Heart right ventricle (tissue), 16 donors: ENCODE measurements around the gene LMAN1L. TPM values are rescaled to one million over a fixed set of nuclear protein-coding genes. Genes with fewer than 3 reads are reported as not detected.
A peak's percentile ranks its signal among the peaks of the same experiment; 100 is the strongest.

Experiments used
- ATAC-seq, 8 donors: fragments of 200-7000 bp; cut with Tn5 transposase; one replicate each; pipeline ENCODE4 v1.9.1; 2020; ENCODE audit warnings: mild to moderate bottlenecking in 8 of 8, moderate library complexity in 8 of 8, moderate number of reproducible peaks in 1 of 8
- DNase-seq, 2 donors: peaks; one replicate each; pipeline ENCODE4 v3.0.0-alpha.2; 2020
- H3K27ac ChIP-seq, 10 donors: fragments of 200-600 bp; sonication (generic) in 2 of 10; one replicate each; pipeline versions ENCODE4 v1.5.0 to v1.8.0; 2020 to 2022; ENCODE audit warnings: mild to moderate bottlenecking in 3 of 10
- H3K27me3 ChIP-seq, 7 donors: fragments of 200-600 bp; one replicate each; pipeline ENCODE4 v1.8.0; 2021 to 2022; ENCODE audit warnings: mild to moderate bottlenecking in 2 of 7
- H3K36me3 ChIP-seq, 9 donors: fragments of 200-600 bp; sonication (generic) in 1 of 9; one replicate each; pipeline versions ENCODE4 v1.5.0 to v1.8.0; 2020 to 2022; ENCODE audit warnings: mild to moderate bottlenecking in 2 of 9
- H3K4me1 ChIP-seq, 9 donors: fragments of 200-600 bp; sonication (generic) in 1 of 9; one replicate each; pipeline versions ENCODE4 v1.5.0 to v1.8.0; 2020 to 2022; ENCODE audit warnings: mild to moderate bottlenecking in 4 of 9
- H3K4me3 ChIP-seq, 10 donors: fragments of 200-600 bp; sonication (generic) in 2 of 10; one replicate each; pipeline versions ENCODE4 v1.5.0 to v1.8.0; 2020 to 2022; ENCODE audit warnings: mild to moderate bottlenecking in 7 of 10, moderate library complexity in 2 of 10
- H3K9me3 ChIP-seq, 11 donors: fragments of 200-600 bp in 10 of 11; sonication (generic) in 2 of 11; one replicate each; pipeline versions ENCODE4 v1.5.0 to v1.8.0; 2013 to 2022; ENCODE audit warnings: mild to moderate bottlenecking in 2 of 11, control low read depth in 1 of 11, moderate library complexity in 1 of 11
- WGBS, 2 donors: extraction: QIAGEN DNeasy Blood & Tissue Kit; methylation state at CpG; one replicate each; pipeline ENCODE4 v1.1.7; 2013; ENCODE audit warnings: inconsistent platforms in 1 of 2; 5-methylcytosine and 5-hydroxymethylcytosine counted together
- intact Hi-C, 10 donors: fragments of 100-400 bp; cut with DNase I; formaldehyde crosslinking; loops; one replicate each; pipeline versions ENCODE4 v1.11.1 to v1.14.2; 2022
- polyA plus RNA-seq, 2 donors: library from polyadenylated mRNA; stranded (reverse); fragments of 200-250 nt; gene quantifications; one replicate each; pipeline ENCODE4 v1.2.3, GENCODE V29; 2013
- total RNA-seq, 10 donors: library from RNA; stranded (reverse); fragmentation: NEBNext Ultra II Directional in 3 of 10; extraction: Animal tissue kit (Norgen Biotek cat#: 25700) in 3 of 10; gene quantifications; one replicate each; pipeline versions ENCODE4 v1.2.1 to v1.2.4, GENCODE V29; 2021 to 2023
- TF ChIP-seq, protein P1 (sequence below), 9 donors: fragments of 200-600 bp; sonication (generic) in 2 of 9; IDR thresholded peaks; one replicate each; pipeline versions ENCODE4 v1.5.0 to v1.8.0; 2021 to 2022; ENCODE audit warnings: antibody characterized with exemption in 9 of 9, mild to moderate bottlenecking in 5 of 9, moderate library complexity in 1 of 9
- donor health status: Arrhythmogenic right ventricular cardiomyopathy.
- donor health status: ischemic (EF 13 %, LVEDD 7.1; RV severe dilation, severe dysfunction).
- donor health status: healthy with polysubstance abuse.
- donor health status: DM: no; HTN: yes; CAD: no.
- donor health status: DM: no; HTN: no; CAD: no.
- donor health status: ischemic (EF 25% LVEDD 6.9; RV normal size, moderate dysfunction).
- donor health status: ischemic (EF 25% LVEDD 5.7; RV mildly dilated, moderate dysfunction).
- donor health status: healthy.
- donor health status: DM: yes; HTN: yes; CAD: no.
- donor health status: Ischemic cardiomyopathy.
- donor health status: ischemic (EF 35%, LVEDD 5.7; RV mildly dilated, moderate dysfunction).
- donor health status: nonischemic (EF 11% LVEDD 7.7; RV severe dilation, severe dysfunction).
- donor health status: DM: yes; HTN: yes; CAD: no.
- donor health status: PGD.
- donor health status: ischemic (EF 29% LVEDD 5.4; RV normal size, mild dysfunction).
- donor health status: nonischemic (EF 23%, LVEDD 6.1; RV moderate dilation, normal function).

The LMAN1L gene
- total and polyA plus RNA-seq, 12 donors: 0.03 to 47.4 (median 9.0) TPM

DNA sequence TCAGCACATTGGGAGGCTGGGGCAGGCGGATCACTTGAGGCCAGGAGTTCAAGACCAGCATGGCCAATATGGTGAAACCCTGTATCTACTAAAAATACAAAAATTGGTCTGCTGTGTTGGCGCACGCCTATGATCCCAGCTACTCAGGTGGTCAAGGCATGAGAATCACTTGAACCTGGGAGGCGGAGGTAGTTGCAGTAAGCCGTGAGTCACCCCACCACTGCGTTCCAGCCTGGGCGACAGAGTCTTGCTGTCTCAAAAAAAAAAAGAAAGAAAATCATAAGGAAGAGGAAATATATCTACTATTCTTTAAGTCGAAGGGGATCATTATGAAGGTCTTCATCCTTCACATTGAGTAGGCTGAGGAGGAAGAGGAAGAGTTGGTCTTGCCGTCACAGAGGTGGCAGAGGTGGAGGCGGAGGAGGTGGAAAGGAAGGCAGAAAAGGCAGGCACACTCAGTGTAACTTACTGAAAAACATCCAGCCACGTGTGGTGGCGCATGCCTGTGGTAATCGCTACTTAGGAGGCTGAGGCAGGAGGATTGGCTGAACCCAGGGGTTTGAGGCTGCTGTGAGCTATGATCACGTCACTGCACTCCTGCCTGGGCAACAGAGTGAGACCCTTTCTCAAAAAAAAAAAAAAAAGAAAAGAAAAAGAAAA, 16.5 kb upstream of the LMAN1L start:
- TF ChIP-seq, protein P1, sequence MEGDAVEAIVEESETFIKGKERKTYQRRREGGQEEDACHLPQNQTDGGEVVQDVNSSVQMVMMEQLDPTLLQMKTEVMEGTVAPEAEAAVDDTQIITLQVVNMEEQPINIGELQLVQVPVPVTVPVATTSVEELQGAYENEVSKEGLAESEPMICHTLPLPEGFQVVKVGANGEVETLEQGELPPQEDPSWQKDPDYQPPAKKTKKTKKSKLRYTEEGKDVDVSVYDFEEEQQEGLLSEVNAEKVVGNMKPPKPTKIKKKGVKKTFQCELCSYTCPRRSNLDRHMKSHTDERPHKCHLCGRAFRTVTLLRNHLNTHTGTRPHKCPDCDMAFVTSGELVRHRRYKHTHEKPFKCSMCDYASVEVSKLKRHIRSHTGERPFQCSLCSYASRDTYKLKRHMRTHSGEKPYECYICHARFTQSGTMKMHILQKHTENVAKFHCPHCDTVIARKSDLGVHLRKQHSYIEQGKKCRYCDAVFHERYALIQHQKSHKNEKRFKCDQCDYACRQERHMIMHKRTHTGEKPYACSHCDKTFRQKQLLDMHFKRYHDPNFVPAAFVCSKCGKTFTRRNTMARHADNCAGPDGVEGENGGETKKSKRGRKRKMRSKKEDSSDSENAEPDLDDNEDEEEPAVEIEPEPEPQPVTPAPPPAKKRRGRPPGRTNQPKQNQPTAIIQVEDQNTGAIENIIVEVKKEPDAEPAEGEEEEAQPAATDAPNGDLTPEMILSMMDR (IDR thresholded peaks at IDR 0.05): no peak
- intact Hi-C loops: no loop called here
- Histone ChIP-seq H3K27me3 (no peaks in the 10 kb centered on the region), H3K9me3 (no peaks in the 10 kb centered on the region), H3K4me1 (peaks cover 10 to 91% (median 53%) of the 10 kb centered on the region in 9 donors), H3K36me3 (peaks cover 0 to 62% (median 5%) of the 10 kb centered on the region in 9 donors), H3K4me3 (no peak overlapping the region), H3K27ac (peak overlapping the region in 1 of 10 donors; percentile 20)
- WGBS, 2 donors: 93 to 94% methylated on average over 14 of the region's 14 CpGs
- no peak for ATAC-seq
- DNase-seq: no peak

GRCh38 chr15:74798388-74799254, 14.0 kb upstream of the LMAN1L start:
- 71 to 82% methylated on average over 25 of the region's 25 CpGs for WGBS, 2 donors
- Histone ChIP-seq H3K4me3 (no peak overlapping the region), H3K4me1 (peaks cover 4 to 65% (median 29%) of the 10 kb centered on the region in 9 donors), H3K27me3 (no peaks in the 10 kb centered on the region), H3K9me3 (no peaks in the 10 kb centered on the region), H3K36me3 (peaks cover 3 to 78% (median 29%) of the 10 kb centered on the region in 9 donors), H3K27ac (peak overlapping the region in 8 of 10 donors; percentile 13 to 75 (median 31))
- DNase-seq (peak in 1 of 2 donors; percentile 57), ATAC-seq (peak; percentile 39 to 80 (median 60))
- intact Hi-C loops: no loop called here
- TF ChIP-seq, protein P1 (IDR thresholded peaks at IDR 0.05): peak in 6 of 9 donors; percentile 6 to 41 (median 27)

DNA sequence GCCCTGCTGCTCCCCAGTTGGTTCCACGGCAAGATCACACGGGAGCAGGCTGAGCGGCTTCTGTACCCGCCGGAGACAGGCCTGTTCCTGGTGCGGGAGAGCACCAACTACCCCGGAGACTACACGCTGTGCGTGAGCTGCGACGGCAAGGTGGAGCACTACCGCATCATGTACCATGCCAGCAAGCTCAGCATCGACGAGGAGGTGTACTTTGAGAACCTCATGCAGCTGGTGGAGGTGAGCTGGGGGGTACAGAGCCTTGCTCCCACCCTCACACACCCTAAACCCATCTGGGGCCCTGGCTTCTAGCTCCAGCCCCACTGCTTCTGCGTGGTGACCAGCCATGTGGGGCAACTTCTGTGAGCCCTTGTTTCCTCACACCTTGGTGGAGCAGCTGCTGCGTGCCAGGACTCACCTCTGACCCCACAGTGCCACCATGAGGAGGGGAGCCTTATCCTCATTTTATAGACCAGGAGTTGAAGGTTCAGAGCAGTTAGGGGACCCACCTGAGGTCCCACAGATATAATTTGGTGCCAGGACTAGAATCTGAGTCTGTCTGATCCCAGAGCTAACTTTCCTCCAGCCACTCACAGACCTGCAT, 13.3 kb upstream of the LMAN1L start:
- Histone ChIP-seq H3K27ac (peak overlapping the region in 6 of 10 donors; percentile 10 to 75 (median 56)), H3K4me1 (peaks cover 4 to 61% (median 29%) of the 10 kb centered on the region in 9 donors), H3K36me3 (peaks cover 3 to 85% (median 35%) of the 10 kb centered on the region in 9 donors), H3K4me3 (no peak overlapping the region), H3K9me3 (no peaks in the 10 kb centered on the region), H3K27me3 (no peaks in the 10 kb centered on the region)
- DNase-seq: no peak
- TF ChIP-seq, protein P1 (IDR thresholded peaks at IDR 0.05): no peak
- 89 to 91% methylated on average over 16 of the region's 16 CpGs for WGBS, 2 donors
- ATAC-seq: no peak
- intact Hi-C loops: no loop called here
